ENCODE results near the gene CAVIN2.

Gene CAVIN2

DNA sequence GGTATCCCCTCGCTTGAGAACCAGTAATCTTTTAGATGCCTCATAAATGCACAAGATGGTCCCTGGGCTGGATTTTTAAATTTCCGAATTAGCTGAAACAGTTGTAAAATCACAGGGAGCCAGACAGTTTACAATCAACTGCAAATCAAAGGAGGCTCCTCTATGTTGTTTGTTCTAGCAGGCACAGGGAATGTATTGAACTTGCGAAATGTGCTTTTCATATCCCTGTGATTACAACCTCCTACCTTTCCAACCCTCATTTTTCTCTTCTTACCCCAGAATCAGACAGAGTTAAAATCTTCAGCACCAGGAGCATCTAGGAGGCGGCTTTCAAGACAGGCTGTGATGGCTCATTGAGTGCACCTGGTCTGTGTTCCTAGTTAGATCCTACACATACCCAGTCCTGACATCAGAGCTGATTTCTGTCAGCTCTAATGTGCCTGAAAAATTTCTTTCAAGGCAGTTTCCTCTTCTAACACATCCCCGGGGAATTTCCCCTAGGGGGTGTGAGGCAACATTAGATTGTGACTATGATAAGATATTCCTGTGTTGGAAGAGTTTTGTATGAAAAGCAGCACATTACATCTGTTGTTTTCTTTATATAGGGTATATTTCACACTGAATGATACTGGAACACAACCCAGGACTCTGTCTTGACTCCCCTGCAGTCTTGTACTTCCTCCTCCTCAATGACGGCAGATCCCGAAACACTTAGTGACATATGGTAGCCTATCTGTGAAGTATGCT lies 17.9 kb upstream of the CAVIN2 start:
- no peak for DNase-seq

DNA sequence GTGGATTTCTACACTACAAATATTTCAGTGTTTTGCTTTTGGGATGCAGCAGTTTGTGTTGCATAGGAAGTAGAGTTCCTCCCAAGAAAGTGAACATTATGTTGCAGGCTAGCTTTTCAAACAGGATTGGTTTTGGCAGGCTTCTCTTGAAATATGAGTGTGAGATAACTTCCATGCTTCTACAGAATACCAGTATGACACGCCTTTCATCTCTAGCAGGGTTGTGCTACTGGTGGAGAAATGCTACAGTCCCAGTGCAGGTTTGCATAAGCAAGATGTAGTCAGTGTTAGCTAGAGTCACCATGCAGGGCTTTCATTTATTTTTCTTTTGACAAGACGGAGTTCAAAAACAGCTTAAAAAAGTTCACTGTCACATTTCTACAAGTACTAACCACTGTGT lies 17.1 kb upstream of the CAVIN2 start:
- DNase-seq: no peak

DNA sequence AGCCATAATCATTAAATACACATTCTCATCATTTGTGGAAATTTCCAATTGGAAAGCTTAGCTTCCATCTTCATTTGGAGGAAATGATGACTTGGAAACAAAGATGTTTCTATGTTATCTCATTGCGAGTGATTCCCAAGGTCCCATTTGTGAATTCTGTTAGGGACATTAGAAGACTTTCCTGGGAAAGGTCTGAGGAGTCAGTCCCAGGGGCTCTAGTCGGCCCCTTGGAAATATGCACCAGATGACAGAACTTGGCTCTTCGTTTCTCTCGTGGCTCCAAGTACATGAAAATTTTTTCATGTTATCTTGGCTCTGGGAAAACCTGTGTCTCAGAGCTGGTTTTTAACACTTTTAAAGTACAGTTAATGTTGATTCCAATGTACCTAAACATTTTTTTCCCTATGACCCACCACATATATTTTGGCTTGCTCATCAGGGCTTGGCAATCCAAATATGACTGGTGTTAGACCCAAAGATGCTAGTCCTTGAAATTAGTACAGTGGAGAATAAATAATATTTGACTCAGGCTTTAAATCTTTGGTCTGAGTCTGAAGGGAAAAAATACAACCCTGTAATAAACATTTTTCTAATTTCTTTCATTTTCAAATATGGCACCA lies 15.4 kb upstream of the CAVIN2 start:
- DNase-seq: no peak

DNA sequence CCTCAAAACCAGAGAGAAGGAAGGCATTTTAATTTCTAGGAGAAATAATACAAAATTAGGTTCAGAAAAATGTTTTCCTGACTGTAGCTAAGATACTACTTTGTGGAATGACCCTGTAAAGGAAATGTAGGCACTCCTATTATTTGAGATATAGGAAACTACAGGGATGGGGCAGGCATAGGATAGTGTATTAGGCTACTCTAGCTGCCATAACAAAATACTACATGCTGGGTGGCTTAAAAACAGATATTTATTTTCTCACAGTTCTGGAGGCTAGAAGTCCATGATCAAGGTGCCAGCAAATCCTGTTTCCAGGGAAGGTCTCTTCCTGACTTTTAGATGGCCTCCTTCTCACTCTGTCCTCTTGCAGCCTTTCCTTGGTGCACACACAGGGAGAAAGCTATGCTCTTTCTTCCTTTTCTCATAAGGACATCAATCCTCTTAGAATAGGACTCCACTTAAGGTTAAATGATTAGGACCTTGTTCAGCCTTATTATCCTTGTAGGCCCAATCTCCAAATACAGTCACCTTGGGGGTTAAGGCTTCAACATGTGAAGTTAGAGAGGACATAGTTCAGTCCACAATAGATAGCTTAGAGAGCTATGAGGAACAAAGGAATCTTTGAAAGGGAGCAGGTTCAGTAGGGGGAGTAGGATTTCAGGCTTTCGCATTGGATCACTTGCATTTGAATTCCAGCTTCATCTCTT lies 14.0 kb upstream of the CAVIN2 start:
- no peak for DNase-seq

DNA sequence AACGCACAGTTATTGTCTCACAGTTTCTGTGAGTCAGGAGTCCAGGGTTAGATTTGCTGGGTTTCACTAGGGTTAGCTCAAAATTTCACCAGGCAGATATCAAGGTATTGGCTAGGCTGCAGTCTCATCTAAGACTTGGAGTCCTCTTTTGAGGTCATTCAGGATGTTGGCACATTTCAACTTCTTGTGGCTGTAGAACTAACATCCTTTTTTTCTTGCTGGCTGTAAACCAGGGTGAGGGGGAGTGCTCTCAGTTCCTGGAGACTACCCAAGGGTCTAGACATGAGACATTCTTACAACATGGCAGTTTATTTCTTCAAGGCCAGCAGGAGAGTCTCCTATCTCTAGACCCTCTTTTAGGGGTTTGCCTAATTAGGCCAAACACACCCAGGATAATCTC lies 12.8 kb upstream of the CAVIN2 start:
- DNase-seq: no peak

DNA sequence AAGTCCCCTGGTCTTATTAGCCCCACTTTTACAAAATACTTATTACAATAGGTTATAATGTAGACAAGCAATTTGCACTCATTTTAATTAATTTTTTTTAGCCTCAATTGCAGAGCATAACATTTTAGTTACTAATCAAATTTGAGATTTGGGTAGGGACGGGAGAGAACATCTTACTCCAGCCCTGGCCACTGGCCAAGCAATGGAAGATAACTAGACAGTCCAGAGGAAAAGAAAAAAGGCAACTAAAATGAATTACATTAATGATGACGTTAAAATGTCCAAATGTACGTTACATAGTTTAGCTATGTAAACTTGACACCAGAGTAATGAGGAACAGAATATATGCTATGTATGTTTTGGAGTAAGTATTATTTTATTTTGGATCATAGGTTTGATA lies 11.0 kb upstream of the CAVIN2 start:
- no peak for DNase-seq

DNA sequence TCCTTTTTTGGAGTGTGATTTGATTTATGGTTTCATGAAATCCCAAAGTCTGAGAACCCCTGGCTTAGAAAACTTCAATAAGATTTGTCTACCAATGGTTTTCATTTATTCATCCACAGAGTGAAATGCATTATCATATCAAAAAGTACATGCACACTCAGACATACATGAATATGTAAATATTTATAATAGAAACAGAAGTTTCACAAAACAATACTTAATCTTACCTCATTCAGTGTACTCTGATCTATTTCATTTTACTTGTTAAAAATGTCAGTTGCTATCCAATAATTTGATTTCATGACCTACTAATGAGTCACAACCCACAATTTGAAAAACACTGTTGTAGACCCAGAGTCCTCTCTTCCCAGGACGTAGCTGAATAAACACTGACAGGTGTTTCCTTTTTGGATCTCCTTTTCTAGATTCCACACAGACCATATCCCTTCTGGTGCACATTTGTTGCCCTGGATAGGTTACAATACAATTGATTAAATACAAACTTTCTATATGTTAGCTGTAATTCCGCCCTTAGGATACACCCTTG lies 10.4 kb upstream of the CAVIN2 start:
- no peak for DNase-seq

DNA sequence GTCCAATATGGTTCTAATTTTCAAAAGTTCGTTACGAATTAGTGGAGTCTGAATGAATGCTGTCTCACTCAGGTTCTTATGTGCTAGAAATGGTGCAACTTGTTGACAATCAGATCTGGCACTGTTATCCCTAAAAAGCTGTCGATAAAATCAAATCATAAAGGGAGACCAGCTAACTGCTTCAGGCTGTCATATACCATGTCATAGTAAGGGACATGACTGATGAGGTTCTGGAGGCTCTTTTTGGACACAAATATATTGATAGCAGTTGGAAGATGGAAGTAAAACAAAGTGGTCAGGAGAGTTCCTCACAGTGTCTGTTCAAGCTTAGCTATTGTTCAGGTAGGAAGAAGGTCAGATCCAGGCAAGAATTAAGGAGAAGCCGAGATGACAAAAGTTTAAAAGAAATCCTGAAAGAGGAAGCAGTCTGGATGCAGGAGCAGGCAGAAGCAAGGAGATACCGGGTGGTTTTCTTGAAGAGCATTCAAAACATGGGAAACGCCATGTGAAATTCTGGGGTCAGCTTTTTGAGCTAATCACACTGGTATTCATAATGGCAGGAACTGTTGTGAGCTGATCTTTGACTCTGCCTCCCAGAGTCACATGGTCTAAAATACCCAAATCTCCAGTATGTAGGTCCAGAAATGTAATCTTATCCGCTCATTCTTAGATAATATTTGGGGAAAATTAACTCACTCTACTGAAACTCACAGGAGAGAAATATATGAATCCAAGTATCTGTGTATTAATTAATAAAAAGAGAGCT lies 9.4 kb upstream of the CAVIN2 start:
- no peak for DNase-seq

DNA sequence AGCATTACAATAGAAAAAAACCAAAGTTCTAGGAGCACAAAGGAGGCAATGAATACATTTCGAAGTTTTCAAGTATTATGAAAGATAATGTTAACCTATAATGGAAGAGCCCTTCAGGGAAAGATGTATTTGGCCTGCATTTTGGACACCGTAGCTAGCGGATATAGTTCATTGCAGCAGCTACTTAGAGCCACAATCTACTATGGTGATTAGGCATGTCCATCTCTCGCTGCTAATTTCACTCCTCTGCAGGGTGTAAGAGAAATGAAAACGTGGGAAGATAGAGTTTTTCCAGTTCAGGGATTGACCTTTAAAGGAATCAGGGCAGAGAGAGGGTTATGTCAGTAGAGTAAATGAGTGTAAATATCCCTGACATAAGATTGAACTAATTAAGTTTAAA lies 8.5 kb upstream of the CAVIN2 start:
- DNase-seq: no peak

DNA sequence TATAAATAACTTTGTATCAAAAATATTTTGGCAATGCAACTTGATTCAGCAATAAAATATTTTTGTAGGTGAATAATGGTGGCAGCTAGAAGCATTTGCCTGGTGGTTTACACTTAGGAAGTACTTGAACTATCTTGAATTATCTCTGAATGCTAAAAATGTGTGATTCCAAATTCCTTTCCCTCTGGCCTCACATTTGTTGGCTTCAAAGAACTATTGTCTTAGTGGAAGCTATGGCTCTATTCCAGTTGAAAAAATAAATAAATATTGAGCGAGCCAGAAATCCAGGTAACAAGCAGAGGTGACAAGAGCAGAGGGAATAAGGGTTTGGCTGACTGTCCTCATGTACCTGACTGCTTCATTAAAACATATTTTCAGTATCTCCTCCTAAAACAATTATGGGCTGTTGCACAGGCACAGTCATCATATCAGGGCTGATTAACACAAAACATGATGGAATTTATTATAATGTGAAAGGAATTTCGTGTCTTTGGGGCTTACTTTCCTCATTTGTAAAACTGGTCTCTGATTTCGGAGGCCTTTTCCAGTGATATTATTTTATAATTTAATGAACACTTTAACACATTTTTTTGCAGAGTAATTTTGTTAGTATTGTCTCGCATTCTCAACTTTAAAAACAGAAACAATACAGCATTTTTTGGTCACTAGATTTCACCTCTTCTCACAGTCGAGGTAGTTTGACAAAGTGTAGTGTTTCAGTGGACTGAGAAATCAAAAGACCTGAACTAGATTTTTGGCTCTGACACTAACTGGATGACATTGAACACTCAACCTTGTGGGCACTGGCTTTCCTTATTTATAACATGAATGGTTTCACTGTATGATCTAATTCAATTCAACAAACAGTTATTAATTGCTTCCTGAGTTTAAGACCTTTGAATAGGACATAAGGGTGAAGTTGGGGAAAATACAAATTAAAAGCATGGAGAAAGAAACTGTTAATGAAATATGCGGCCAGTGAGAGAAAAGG lies 7.8 kb upstream of the CAVIN2 start:
- DNase-seq: no peak

DNA sequence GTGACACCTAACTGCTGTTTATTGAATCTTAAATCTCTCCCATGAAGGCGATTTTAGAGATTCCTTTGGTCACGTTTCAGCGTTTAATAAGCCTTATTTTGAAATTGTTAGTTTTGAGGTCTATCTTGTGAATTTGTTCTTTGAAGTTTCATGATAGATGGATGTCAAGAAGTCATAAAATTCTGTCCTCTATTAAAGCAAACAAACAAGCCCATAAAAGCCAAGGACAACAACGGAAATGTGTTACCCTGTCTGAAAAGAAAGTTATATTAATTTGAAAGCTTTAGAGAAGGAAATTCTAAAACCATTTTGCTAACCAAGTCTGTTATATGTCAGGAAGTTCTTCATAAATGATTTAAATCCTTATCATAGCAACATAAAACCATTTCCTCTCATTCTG lies 7.0 kb upstream of the CAVIN2 start:
- DNase-seq: no peak

DNA sequence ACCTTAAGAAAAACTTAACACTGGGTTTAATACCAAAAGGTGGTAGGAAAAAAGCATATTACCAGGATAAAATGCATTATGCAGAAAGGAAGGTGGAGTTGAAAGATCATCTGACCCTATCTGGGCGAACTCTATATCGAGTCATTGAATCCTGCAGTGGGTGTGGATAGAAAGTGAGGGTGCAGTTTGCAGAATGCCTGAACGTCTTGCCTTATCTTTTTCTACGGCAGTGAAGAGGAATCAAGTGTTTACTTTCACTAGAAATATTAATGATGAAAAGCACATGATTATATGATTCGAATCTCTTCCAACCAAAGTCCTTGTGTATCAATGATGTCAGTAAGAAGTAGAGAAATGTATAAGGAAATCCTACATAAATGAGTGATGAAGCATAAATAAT lies 4.3 kb upstream of the CAVIN2 start:
- DNase-seq: no peak

DNA sequence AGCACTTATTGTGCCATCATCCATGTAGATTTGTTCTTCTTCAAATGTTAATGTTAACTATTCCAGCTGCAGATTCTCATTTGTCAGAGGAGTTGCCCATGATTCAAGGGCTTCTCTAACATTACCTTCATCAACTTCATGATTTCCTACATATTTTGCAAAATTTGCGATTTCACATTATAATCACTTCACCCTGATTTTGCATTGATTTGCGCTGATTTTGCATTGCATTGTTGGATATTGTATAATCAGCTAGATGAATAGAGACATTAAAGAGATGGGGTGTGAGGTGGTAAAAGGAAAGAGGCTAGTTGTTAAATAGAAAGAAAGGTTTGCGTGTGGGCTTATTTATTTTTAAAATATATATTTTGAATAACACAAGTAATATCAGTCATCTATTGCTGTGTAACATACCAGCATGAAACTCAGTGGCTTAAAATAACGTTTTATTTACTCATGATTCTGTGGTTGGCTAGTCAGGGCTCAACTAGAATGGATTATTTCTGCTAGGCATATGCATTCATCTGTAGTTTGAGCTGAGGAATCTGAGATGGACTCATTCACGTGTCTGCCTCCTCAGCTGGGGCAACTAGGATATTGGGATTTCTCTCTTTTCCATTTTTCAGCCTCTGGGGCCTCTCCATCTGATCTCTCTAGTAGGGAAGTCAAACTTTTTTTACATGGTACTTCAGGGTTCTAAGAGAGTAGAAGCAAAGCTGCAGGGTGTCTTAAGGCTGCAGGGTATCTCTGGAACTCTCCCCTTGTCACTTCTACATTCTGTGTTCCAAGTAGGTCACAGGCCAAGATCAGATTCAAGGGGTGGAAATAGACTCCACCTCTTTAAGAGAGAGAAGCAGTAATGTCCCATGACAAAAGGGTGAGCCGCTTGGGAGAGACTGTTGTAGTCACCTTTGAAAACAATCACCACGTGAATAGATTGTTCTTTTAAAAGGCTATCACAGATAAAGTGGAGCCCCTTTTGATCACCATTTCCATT lies 2.2 kb upstream of the CAVIN2 start:
- no peak for DNase-seq

DNA sequence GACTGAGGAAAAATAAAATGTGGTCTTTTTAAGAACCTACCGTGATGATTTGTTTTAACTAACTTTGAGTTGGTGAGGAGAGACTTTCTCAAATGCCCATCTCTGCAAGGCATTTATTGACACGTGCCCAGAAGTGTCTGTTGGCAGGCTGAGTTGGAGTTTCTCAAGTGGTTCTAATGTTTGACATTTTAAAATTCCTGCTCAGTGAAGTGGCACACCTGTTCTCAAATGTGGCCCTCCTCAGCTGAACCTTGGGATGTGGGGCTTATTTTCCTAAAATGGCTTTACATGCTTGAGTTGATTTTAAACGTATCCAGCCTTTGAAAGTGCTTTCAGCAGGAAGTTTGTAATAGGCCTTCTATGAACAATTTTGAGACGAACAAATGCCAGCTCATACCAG lies 876 bp upstream of the CAVIN2 start:
- DNase-seq: no peak

DNA sequence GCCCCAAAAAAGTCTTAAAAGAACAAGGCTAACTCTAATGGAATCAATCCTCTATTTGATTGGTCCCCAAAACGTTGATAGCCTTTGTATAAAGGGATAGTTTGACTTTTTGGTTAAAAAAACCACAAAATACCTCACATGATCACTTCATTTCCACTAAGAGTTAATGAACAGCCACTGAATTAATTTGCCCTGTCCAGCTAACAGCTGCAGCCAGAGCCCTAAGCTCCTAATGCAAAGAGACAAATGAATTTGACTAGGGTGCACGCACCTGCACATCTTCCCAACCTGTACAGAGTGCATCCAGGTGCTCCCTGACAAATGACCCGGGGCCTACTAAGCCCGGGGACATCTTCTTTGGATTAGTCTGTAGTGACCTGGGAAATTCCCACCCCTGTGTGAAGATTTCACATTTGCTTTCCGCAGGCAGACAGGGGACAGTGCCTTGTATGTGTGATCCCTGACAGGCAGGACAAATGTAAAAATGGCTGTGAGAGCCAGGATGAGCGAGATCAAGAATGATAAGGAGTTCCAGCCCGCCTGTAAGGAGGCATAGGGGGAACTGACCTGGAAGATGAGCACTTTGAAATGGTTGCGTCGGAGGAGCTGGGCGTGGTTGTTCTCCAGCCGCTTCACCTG lies 893 bp downstream of the CAVIN2 start:
- DNase-seq: no peak

DNA sequence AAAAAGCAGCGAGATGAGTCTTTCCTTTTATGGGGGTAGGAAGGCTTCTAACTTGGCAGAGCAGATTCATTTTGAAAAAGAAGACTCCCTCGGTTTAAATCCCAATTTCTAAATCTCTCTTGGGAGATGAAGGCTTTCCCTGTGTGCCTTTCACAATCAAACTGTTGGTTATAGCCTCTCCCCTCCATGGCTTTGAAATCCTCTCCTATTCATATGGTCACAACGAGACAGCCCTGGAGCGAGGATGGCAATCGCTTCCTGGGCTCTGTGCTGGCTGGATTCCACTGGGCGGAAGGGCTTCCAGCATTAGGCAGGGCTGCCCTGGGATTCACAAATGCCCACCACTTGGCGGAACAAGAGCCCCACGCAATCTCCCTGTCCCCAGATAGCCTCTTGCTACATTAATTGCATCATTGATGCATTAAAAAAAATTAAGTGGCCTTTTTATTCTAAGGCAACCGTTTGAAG lies 1.6 kb downstream of the CAVIN2 start:
- no peak for DNase-seq

DNA sequence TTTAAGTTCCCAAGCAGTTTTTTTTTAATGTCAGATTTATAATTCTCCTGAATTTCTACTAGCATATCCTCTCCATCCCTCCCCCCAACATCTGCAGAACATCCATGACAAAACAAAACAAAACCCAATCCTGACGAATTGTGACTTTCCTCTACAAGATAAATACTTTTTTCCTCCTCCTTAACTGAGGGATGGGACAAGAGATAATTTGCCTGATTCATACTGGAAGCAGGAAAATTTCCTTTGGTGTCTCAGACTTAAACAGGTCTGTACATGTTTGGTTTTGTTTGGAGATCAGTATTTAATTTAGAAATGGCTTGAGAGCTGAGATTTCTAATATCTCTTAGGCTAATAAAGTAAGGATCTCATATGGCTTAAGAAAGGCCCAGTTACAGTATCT lies 2.2 kb downstream of the CAVIN2 start:
- DNase-seq: no peak

DNA sequence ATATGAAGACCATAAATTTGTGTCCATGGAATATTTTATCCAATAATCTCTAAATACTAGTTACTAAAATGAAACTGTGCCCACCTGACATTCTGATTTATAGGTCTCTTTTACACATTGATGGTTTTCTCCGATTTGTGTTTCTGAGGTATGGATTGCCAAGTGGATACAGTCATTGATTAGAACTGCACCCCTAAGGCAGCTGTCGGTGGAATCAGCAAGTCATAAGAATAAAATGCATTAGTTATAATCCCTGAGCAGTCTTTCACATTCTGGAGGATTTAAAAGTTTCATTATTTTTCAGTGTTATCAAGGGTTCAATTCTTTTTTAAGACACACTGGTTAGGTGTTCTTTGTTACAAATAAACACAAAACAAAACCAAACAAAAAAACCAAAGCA lies 6.0 kb downstream of the CAVIN2 start:
- DNase-seq: no peak

DNA sequence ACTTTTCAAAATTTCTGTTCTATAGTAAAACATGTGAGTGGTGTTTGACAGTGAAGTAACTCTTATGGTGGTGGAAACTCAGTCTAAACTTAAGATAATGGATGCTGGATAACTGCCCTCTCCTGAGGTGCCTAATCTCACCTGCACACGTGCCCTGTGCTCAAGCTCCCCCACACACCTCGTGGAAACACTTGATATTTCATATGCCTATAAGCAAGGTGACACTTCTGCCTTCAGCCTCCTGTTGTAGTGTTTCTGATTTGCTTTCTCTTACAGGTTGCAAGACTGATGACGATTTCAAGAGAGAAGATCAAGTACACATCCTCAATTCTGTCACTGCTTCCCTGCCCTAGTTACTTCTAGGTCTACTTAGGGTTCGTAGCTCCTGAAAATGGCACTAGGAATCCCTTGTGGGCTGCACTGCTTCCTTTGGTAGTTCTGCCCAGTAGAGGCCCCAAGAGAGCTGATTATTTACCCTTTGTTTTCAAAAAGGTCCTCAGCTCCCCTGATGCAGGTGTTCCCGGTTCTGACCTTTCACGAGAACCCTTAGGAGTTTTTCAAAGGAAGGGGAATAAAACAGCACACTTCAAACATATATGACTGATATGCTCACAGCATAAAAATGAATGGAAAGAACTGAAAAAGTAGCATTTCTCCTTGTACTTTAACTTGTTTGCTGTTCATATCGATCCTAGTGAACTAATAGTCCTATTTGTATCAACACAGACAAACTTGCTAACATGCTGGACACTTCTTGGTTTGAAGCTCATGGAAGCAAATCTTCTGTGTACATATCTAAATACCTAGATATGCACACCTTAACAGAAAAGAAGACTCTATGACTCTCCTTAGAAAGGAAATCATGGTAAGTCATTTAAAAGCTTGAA lies 6.7 kb downstream of the CAVIN2 start:
- DNase-seq: no peak
